GM12878 (cell line): Measurements from ENCODE around the gene CCDC3. TPM values are rescaled to one million over a fixed set of nuclear protein-coding genes. Genes with fewer than 3 reads are reported as not detected.

Experiments used
- ATAC-seq: fragments of 200-7000 bp; cut with Tn5 transposase; 3 replicates; pipeline ENCODE4 v1.9.1; 2020; ENCODE audit warnings: mild to moderate bottlenecking, moderate library complexity
- BruUV-seq: library from RNA; stranded (reverse); fragments of 400-500 nt; replicated peaks from 2 replicates; lab custom pipeline; 2021; lab: Mats Ljungman, UMichigan
- CTCF ChIA-PET: fragments of 300-600 bp; sonication (Branson Sonifier 250); formaldehyde crosslinking; extraction: SDS; loops from one replicate; lab custom pipeline; 2021; ENCODE audit warnings: inconsistent platforms; lab: Yijun Ruan, JAX
- POLR2A ChIA-PET: fragments of 350-600 bp; formaldehyde crosslinking; extraction: SDS; loops from one replicate; lab custom pipeline; 2021; ENCODE audit warnings: inconsistent platforms; lab: Charles Lee
- RAD21 ChIA-PET: fragments of 300-600 bp; sonication (Branson Sonifier 250); formaldehyde crosslinking; loops from one replicate; lab custom pipeline; 2023; ENCODE audit warnings: antibody characterized with exemption; ENCODE audit not compliant: unreplicated experiment; lab: Charles Lee
- SMC1A ChIA-PET: fragments of 300-600 bp; sonication (Branson Sonifier 250); formaldehyde crosslinking; loops from one replicate; lab custom pipeline; 2023; ENCODE audit not compliant: unreplicated experiment, uncharacterized antibody; lab: Charles Lee
- DNase-seq: peaks from one replicate; pipeline ENCODE4 v3.0.0-alpha.2; 2011; ENCODE audit warnings: low read depth, low spot score
- FAIRE-seq: peaks from 3 replicates; lab custom pipeline; 2011; peaks lifted over from hg19 to GRCh38; lab: Jason Lieb, UNC
- H2AFZ ChIP-seq: 2 replicates; pipeline ENCODE4 v1.6.0; 2011; ENCODE audit warnings: low read depth, low read length, control low read depth; ENCODE audit not compliant: control insufficient read depth
- H3K27ac ChIP-seq: 2 replicates; pipeline ENCODE4 v1.5.1; 2011; ENCODE audit warnings: control low read depth; ENCODE audit not compliant: control insufficient read depth, insufficient read depth
- H3K27me3 ChIP-seq, 2 experiments: replicated peaks in 1 of 2; 2 replicates each; pipeline versions ENCODE4 v1.6.0 to v1.6.1; 2011; ENCODE audit warnings: low read length in 1 of 2; ENCODE audit not compliant: control insufficient read depth in 2 of 2, insufficient read depth in 2 of 2
- H3K36me3 ChIP-seq, 2 experiments: 2 replicates each; pipeline ENCODE4 v1.5.1; 2011; ENCODE audit warnings: low read length in 1 of 2; ENCODE audit not compliant: control insufficient read depth in 2 of 2, insufficient read depth in 2 of 2
- H3K4me1 ChIP-seq: 2 replicates; pipeline ENCODE4 v1.6.1; 2011; ENCODE audit warnings: mild to moderate bottlenecking, low read length, moderate library complexity, mixed read lengths; ENCODE audit not compliant: control insufficient read depth, insufficient read depth
- H3K4me2 ChIP-seq: 2 replicates; pipeline ENCODE4 v1.6.0; 2011; ENCODE audit warnings: control low read depth; ENCODE audit not compliant: control insufficient read depth, insufficient read depth
- H3K4me3 ChIP-seq: fragments of 200-600 bp; sonication (generic); 2 replicates; pipeline ENCODE4 v1.5.1; 2016
- H3K79me2 ChIP-seq: 2 replicates; pipeline ENCODE4 v1.6.0; 2011; ENCODE audit warnings: low read length; ENCODE audit not compliant: control insufficient read depth, insufficient read depth
- H3K9ac ChIP-seq: 2 replicates; pipeline ENCODE4 v1.8.0; 2011; ENCODE audit warnings: low read length, control low read depth, mixed read lengths; ENCODE audit not compliant: control insufficient read depth, insufficient read depth
- H3K9me3 ChIP-seq: replicated peaks from 3 replicates; pipeline ENCODE4 v1.5.1; 2011; ENCODE audit warnings: mild to moderate bottlenecking, low read length; ENCODE audit not compliant: control insufficient read depth, insufficient read depth
- H4K20me1 ChIP-seq: 2 replicates; pipeline ENCODE4 v1.6.0; 2011; ENCODE audit not compliant: control insufficient read depth, insufficient read depth
- ASH2L ChIP-seq: fragments of 300-600, 200-600 bp; sonication (generic); IDR thresholded peaks from 2 replicates; pipeline ENCODE4 v1.6.1; 2017; ENCODE audit warnings: low read depth, mild to moderate bottlenecking, borderline replicate concordance
- BRCA1 ChIP-seq: IDR thresholded peaks from 2 replicates; pipeline ENCODE4 v1.6.1; 2011; ENCODE audit warnings: low read depth, low read length, improper control_type of control experiment
- CTCF ChIP-seq, 3 experiments: IDR thresholded peaks in 2 of 3; conservative IDR thresholded peaks in 1 of 3; 2 replicates each; pipeline ENCODE4 v1.5.1; 2011; ENCODE audit warnings: low read depth in 3 of 3, low read length in 3 of 3, mild to moderate bottlenecking in 3 of 3, control low read depth in 2 of 3, moderate library complexity in 2 of 3, inconsistent platforms in 1 of 3, mixed read lengths in 1 of 3; ENCODE audit not compliant: control insufficient read depth in 2 of 3, insufficient read depth in 1 of 3; ENCODE audit errors: extremely low read depth in 1 of 3
- EP300 ChIP-seq, 2 experiments: fragments of 150-350 bp in 1 of 2; IDR thresholded peaks; 2 replicates each; pipeline ENCODE4 v1.6.1; 2011 to 2012; ENCODE audit warnings: low read depth in 2 of 2, low read length in 2 of 2, borderline replicate concordance in 1 of 2, improper control_type of control experiment in 1 of 2, inconsistent platforms in 1 of 2; ENCODE audit not compliant: control insufficient read depth in 1 of 2
- HSF1 ChIP-seq: fragments of 150-350 bp; IDR thresholded peaks from 2 replicates; pipeline ENCODE4 v1.6.1; 2014; ENCODE audit warnings: mild to moderate bottlenecking, low read depth, low read length
- MAX ChIP-seq: IDR thresholded peaks from 2 replicates; pipeline ENCODE4 v1.6.1; 2012; ENCODE audit warnings: low read depth, low read length, improper control_type of control experiment
- MYC ChIP-seq: IDR thresholded peaks from 2 replicates; pipeline ENCODE4 v1.6.1; 2011; ENCODE audit warnings: mild to moderate bottlenecking, low read length, moderate library complexity, inconsistent platforms; ENCODE audit not compliant: insufficient read depth, insufficient replicate concordance, insufficient read length, severe bottlenecking
- NBN ChIP-seq: fragments of 450-650 bp; IDR thresholded peaks from 2 replicates; pipeline ENCODE4 v1.6.1; 2016
- RB1 ChIP-seq: fragments of 450-650 bp; formaldehyde crosslinking; IDR thresholded peaks from 2 replicates; pipeline ENCODE4 v1.6.1; 2017; ENCODE audit warnings: mild to moderate bottlenecking, borderline replicate concordance
- SMAD1 ChIP-seq: fragments of 450-650 bp; IDR thresholded peaks from 2 replicates; pipeline ENCODE4 v1.6.1; 2018; ENCODE audit warnings: mild to moderate bottlenecking, low read depth; ENCODE audit not compliant: partially characterized antibody
- ZNF592 ChIP-seq: fragments of 450-650 bp; IDR thresholded peaks from 2 replicates; pipeline ENCODE4 v1.6.1; 2017; ENCODE audit warnings: mild to moderate bottlenecking, moderate library complexity
- whole genome bisulfite sequencing: methylation state at CpG from one replicate; pipeline ENCODE4 v1.1.6; 2016; ENCODE audit warnings: low lambda C conversion rate; ENCODE audit not compliant: insufficient replicate concordance, insufficient coverage; ENCODE audit errors: missing lambda C conversion rate; 5-methylcytosine and 5-hydroxymethylcytosine counted together
- in situ Hi-C: fragments of 300-500 bp; cut with MboI; formaldehyde crosslinking; loops from 9 replicates; pipeline ENCODE4 v1.14.3; 2018; ENCODE audit warnings: mixed read lengths
- intact Hi-C: fragments of 100-400 bp; cut with micrococcal nuclease; formaldehyde crosslinking; loops from one replicate; pipeline ENCODE4 v1.14.2; 2022; ENCODE audit not compliant: unreplicated experiment
- polyA plus RNA-seq, 11 experiments: library from polyadenylated mRNA; depleted of rRNA in 4 of 11; unstranded in 6 of 11; stranded (reverse) in 5 of 11; fragments of >200 nt; fragmentation: Nextera tagmentation in 4 of 11; fragmentation: Illumina TruSeq in 1 of 11; extraction: Ambion mirVana in 4 of 11; extraction: Trizol in 1 of 11; gene quantifications; 1 replicate in 1 of 11; 2 replicates in 10 of 11; pipeline versions ENCODE4 v1.2.1 to v1.2.3, GENCODE V29; 2011 to 2016; ENCODE audit warnings: inconsistent platforms in 2 of 11, missing spikeins in 2 of 11, low read depth in 1 of 11
- total RNA-seq, 4 experiments: library from RNA; depleted of rRNA in 3 of 4; stranded (reverse); fragments of >200 nt in 3 of 4; fragmentation: Illumina TruSeq in 1 of 4; extraction: Trizol in 1 of 4; gene quantifications; 2 replicates each; pipeline versions ENCODE4 v1.2.1 to v1.2.3, GENCODE V29; 2013 to 2021

CCDC3 gene
- total and polyA plus RNA-seq, 10 of the 15 experiments (the other 5 are each of a cell fraction or from before 2014, with no cell fraction given): 0.08 TPM; not detected in 9

- Histone ChIP-seq H3K9ac (no peak overlapping the region), H3K4me3 (no peak overlapping the region), H2AFZ (no peak overlapping the region), H3K36me3 (no peaks in the 10 kb centered on the region), H3K4me2 (no peak overlapping the region), H3K79me2 (no peaks in the 10 kb centered on the region), H3K27me3 (no peaks in the 10 kb centered on the region), H3K4me1 (no peaks in the 10 kb centered on the region), H4K20me1 (no peaks in the 10 kb centered on the region), H3K9me3 (no peaks in the 10 kb centered on the region), H3K27ac (no peak overlapping the region)
- CTCF ChIA-PET: interaction anchor here (0.8 to 1.1 kb wide), 2 partner anchors 9 to 43 kb away, joined by 3 to 4 read pairs; no protein-coding TSS in a partner anchor
- DNase-seq (no peak), ATAC-seq (no peak), FAIRE-seq (no peak)
- BruUV-seq: no TSS peak
- RAD21 ChIA-PET: interaction anchor here (0.9 kb wide), 1 partner anchor 77 kb away, joined by 3 read pairs; no protein-coding TSS in a partner anchor
- SMC1A ChIA-PET: no interaction called here
- 29% methylated on average over 2 of the region's 2 CpGs for WGBS
- intact Hi-C loops (no loop called here), in situ Hi-C loops (no loop called here)
- POLR2A ChIA-PET: interaction anchor here (0.5 kb wide), 3 partner anchors 188 to 1013 kb away, joined by 3 to 4 read pairs (median 4); no protein-coding TSS in a partner anchor
- TF ChIP-seq RB1 (no peak), MYC (no peak), ZNF592 (no peak), MAX (no peak), SMAD1 (no peak), CTCF (IDR thresholded peaks at IDR 0.05 in 2 of 3, conservative IDR thresholded peaks at IDR 0.05 in 1 of 3; ENCODE audit: control insufficient read depth in 2 of 3, extremely low read depth in 1 of 3, insufficient read depth in 1 of 3, low read depth in 3 of 3, low read length in 3 of 3) (no peak), BRCA1 (no peak), NBN (no peak), ASH2L (no peak), EP300 (IDR thresholded peaks at IDR 0.05; ENCODE audit: borderline replicate concordance in 1 of 2, control insufficient read depth in 1 of 2, low read depth in 2 of 2, low read length in 2 of 2) (no peak), HSF1 (no peak)
Measured at GRCh38 chr10:13038391-13038790, 36.9 kb upstream of the CCDC3 start.
